ENCODE data around the gene MB21D2. TPM values are rescaled to one million over a fixed set of nuclear protein-coding genes. Genes with fewer than 3 reads are reported as not detected.

The MB21D2 gene
- total RNA-seq, 1 donor from 2014 or later, result 13.4 TPM

DNA sequence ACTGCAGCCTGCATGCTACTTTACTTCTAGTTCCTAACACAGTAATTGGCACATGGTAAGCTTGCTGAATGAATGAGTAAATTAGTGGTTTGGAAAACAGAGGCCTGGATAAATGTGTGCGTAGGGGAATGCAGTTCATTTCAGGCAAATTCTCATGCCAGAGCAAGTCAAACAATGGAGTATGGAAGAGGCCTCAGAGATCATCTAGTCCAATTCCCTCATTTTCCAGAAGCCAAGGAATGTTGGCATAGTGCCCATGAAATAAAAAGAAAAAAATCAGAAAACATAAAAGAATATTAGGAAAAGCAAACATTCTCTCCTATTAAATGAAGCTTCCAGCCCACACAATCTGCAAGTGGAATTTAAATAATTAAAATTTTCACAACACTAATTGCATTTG lies 92.4 kb downstream of the MB21D2 start:
- Mint-ChIP-seq H3K9me3 (ENCODE audit: low read depth) (no peaks in the 10 kb centered on the region), H3K36me3 (ENCODE audit: insufficient read depth) (no peaks in the 10 kb centered on the region), H3K27ac (no peak overlapping the region), H3K4me1 (ENCODE audit: low read depth) (peaks cover 10% of the 10 kb centered on the region), H3K27me3 (no peaks in the 10 kb centered on the region), H3K4me3 (ENCODE audit: low read depth) (no peak overlapping the region)
- TF ChIP-seq, protein P1, sequence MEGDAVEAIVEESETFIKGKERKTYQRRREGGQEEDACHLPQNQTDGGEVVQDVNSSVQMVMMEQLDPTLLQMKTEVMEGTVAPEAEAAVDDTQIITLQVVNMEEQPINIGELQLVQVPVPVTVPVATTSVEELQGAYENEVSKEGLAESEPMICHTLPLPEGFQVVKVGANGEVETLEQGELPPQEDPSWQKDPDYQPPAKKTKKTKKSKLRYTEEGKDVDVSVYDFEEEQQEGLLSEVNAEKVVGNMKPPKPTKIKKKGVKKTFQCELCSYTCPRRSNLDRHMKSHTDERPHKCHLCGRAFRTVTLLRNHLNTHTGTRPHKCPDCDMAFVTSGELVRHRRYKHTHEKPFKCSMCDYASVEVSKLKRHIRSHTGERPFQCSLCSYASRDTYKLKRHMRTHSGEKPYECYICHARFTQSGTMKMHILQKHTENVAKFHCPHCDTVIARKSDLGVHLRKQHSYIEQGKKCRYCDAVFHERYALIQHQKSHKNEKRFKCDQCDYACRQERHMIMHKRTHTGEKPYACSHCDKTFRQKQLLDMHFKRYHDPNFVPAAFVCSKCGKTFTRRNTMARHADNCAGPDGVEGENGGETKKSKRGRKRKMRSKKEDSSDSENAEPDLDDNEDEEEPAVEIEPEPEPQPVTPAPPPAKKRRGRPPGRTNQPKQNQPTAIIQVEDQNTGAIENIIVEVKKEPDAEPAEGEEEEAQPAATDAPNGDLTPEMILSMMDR (IDR thresholded peaks at IDR 0.05; ENCODE audit: unreplicated experiment), result no peak
- DNase-seq (ENCODE audit: low spot score, unreplicated experiment), result no peak

DNA sequence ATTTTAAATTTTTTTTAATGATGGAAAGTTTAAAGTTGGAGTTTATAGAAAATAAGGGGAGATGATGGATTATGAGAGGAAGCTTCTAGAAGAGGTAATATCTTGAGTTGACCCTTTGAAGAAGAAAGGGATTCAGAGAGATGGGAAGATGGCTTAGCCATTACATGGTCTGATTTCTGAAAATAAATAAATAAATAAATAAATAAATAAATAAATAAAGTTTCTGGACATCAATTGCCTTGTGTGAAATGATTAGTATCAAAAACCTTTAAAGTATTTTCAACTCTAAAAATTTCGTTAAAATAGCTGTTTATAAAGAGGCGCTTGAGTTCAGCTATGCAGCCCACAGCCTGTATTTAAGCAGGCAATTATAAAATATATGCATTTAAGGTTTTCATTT lies 93.3 kb downstream of the MB21D2 start:
- Mint-ChIP-seq H3K36me3 (ENCODE audit: insufficient read depth) (no peaks in the 10 kb centered on the region), H3K9me3 (ENCODE audit: low read depth) (no peaks in the 10 kb centered on the region), H3K27me3 (no peaks in the 10 kb centered on the region), H3K4me1 (ENCODE audit: low read depth) (peaks cover 16% of the 10 kb centered on the region), H3K4me3 (ENCODE audit: low read depth) (no peak overlapping the region), H3K27ac (no peak overlapping the region)
- TF ChIP-seq, protein P1 (IDR thresholded peaks at IDR 0.05; ENCODE audit: unreplicated experiment), result no peak
- no peak for DNase-seq (ENCODE audit: low spot score, unreplicated experiment)

DNA sequence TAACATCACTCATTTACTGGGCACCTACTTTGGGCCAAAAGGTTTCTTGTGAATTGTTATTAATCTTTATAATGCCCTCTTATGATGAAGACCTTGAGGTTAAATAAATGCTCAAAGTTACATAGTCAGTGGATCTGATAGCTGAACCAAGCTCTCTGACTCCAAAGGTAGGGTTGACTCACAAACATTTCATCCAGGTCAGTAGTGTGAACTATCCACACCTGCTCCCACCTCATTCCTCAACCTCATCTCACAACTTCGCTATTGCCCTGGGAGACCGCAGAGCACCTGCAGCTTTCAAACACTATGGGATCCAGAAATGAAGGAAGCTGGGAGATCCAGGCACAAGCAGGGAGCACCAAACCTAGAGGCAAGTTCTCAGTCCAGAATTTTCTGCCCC lies 96.5 kb downstream of the MB21D2 start:
- peaks cover 25% of the 10 kb centered on the region for H3K4me1 Mint-ChIP-seq (ENCODE audit: low read depth)
- TF ChIP-seq, protein P1 (IDR thresholded peaks at IDR 0.05; ENCODE audit: unreplicated experiment), result no peak
- no peak overlapping the region for H3K4me3 Mint-ChIP-seq (ENCODE audit: low read depth)

DNA sequence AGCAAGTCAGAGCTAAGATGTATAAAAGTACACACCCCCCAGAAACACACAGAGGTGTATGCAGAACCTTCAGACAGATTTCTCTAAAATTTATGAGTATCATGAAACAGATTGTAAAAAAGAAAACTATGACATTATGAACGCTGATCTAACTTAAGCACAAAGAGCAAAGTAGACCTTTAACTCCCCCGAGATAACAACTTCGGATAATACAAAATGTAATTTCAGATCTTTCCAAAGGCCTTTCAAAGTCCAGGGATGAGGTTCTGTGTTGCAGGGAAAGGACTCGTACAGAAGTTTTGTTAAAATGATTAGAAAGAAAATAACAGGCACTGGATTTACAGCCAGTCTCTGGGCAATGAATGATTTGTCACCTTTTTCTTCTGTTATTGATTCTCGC lies 97.5 kb downstream of the MB21D2 start:
- peaks cover 25% of the 10 kb centered on the region for H3K4me1 Mint-ChIP-seq (ENCODE audit: low read depth)
- no peak overlapping the region for H3K4me3 Mint-ChIP-seq (ENCODE audit: low read depth)
- TF ChIP-seq, protein P1 (IDR thresholded peaks at IDR 0.05; ENCODE audit: unreplicated experiment), result no peak
- no peaks in the 10 kb centered on the region for H3K27me3 Mint-ChIP-seq
- H3K27ac Mint-ChIP-seq, result no peak overlapping the region
- no peaks in the 10 kb centered on the region for H3K9me3 Mint-ChIP-seq (ENCODE audit: low read depth)
- no peak for DNase-seq (ENCODE audit: low spot score, unreplicated experiment)
- H3K36me3 Mint-ChIP-seq (ENCODE audit: insufficient read depth), result no peaks in the 10 kb centered on the region

More for the DNA sequence above, 96.5 kb downstream of the MB21D2 start:
- Mint-ChIP-seq H3K9me3 (ENCODE audit: low read depth) (no peaks in the 10 kb centered on the region), H3K36me3 (ENCODE audit: insufficient read depth) (no peaks in the 10 kb centered on the region), H3K27me3 (no peaks in the 10 kb centered on the region), H3K27ac (no peak overlapping the region)
- DNase-seq (ENCODE audit: low spot score, unreplicated experiment), result no peak

DNA sequence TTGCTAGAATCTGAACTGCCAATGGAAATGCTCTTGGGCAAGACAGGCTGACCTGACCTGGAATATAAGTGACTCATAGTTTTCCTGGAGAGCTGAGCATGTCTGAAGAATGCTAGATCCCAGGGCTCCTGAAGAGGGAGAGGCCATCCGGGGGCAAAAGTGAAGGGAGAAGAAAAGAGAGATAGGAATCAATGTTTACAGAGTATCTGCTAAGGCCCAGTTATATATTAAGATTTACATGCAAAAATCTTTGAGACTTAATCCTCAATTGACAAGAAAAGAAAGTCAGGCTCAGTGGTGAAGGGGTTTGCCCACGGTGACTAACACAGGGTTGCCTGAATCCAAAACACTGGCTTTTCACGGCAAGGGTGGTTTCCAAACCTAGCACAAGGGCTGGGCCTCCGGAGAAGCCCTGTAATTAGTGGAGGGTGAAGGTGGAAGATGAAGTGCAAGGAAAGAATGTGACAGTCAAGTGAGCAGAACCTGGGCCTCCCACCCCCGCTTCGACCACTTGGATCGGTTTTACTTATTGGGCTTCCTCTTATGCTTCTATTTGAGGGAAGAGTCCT lies 98.6 kb downstream of the MB21D2 start:
- Mint-ChIP-seq H3K27me3 (no peaks in the 10 kb centered on the region), H3K27ac (no peak overlapping the region), H3K9me3 (ENCODE audit: low read depth) (no peaks in the 10 kb centered on the region), H3K36me3 (ENCODE audit: insufficient read depth) (no peaks in the 10 kb centered on the region), H3K4me1 (ENCODE audit: low read depth) (peaks cover 25% of the 10 kb centered on the region), H3K4me3 (ENCODE audit: low read depth) (no peak overlapping the region)
- TF ChIP-seq, protein P1 (IDR thresholded peaks at IDR 0.05; ENCODE audit: unreplicated experiment), result no peak
- no peak for DNase-seq (ENCODE audit: low spot score, unreplicated experiment)
